ENCODE results near the gene INS. TPM values are rescaled to one million over a fixed set of nuclear protein-coding genes. Genes with fewer than 3 reads are reported as not detected.
A peak's percentile ranks its signal among the peaks of the same experiment; 100 is the strongest.

The INS gene
- total RNA-seq, 1 experiment from 2014 or later: not detected

GRCh38 chr11:2131371-2132236 lies 29.4 kb downstream of the INS start:
- H3K79me2 ChIP-seq (ENCODE audit: insufficient read depth, low read length): no peaks in the 10 kb centered on the region
- peak overlapping the region; percentile 44 for H4K8ac ChIP-seq (replicated peaks; ENCODE audit: insufficient read length, low read depth, low read length)
- TF ChIP-seq CTCF (conservative IDR thresholded peaks at IDR 0.05): no peak
- WGBS (ENCODE audit: extremely low coverage, insufficient read length, low lambda C conversion rate): 100% methylated on average over 2 of the region's 28 CpGs
- H3K23ac ChIP-seq (ENCODE audit: insufficient read length, low read depth, low read length): peak overlapping the region; percentile 1
- H3K4me3 Mint-ChIP-seq: no peak overlapping the region; a peak in 1 of 5 replicates
- peaks cover 0 to 3% (median 3%) of the 10 kb centered on the region in 3 experiments; a peak in 2 of 7 replicates for H3K36me3 Mint-ChIP-seq (ENCODE audit: insufficient read depth in 1 of 3, low read depth in 3 of 3)
- peak overlapping the region in 2 of 3 experiments; percentile 16 to 49; a peak in 2 of 7 replicates for H3K27ac Mint-ChIP-seq
- peaks cover 9% of the 10 kb centered on the region; the same call in 1 of the 2 replicates for H3K27me3 ChIP-seq (ENCODE audit: insufficient read depth, low read length)
- H3K14ac ChIP-seq (ENCODE audit: insufficient read depth, low read length): no peak overlapping the region
- H3K9ac ChIP-seq (ENCODE audit: extremely low read depth, insufficient read length, low read length): no peak overlapping the region
- H3K18ac ChIP-seq (ENCODE audit: insufficient read length, low read depth, low read length): no peak overlapping the region
- H2BK12ac ChIP-seq (ENCODE audit: insufficient read length, low read depth, low read length): no peak overlapping the region
- H2BK15ac ChIP-seq (ENCODE audit: low read depth, low read length): no peak overlapping the region
- H4K91ac ChIP-seq (ENCODE audit: insufficient read length, low read depth, low read length): no peak overlapping the region
- no peak overlapping the region for H2BK120ac ChIP-seq (ENCODE audit: low read depth, low read length, poor library complexity, severe bottlenecking)
- H2BK5ac ChIP-seq (ENCODE audit: insufficient read length, low read length): no peak overlapping the region
- no peak overlapping the region for H2AK5ac ChIP-seq (ENCODE audit: insufficient read length, low read length)
- no peak for DNase-seq
- peaks cover 4 to 9% of the 10 kb centered on the region in 2 experiments; a peak in 2 of 5 replicates for H3K9me3 Mint-ChIP-seq
- no peak overlapping the region for H3K4ac ChIP-seq (ENCODE audit: low read depth, low read length)
- no peaks in the 10 kb centered on the region for H4K20me1 ChIP-seq (ENCODE audit: control insufficient read depth, insufficient read depth, insufficient read length)
- H3K4me1 ChIP-seq (ENCODE audit: insufficient read depth, low read length): no peaks in the 10 kb centered on the region
- H3K9me3 ChIP-seq (ENCODE audit: control insufficient read depth, low read depth, low read length): no peaks in the 10 kb centered on the region
- H2BK20ac ChIP-seq (ENCODE audit: low read depth, low read length, poor library complexity, severe bottlenecking): no peak overlapping the region
- no peak overlapping the region for H3T11ph ChIP-seq (ENCODE audit: low read length)
- peak overlapping the region; percentile 6 for H4K5ac ChIP-seq (ENCODE audit: insufficient read length, low read depth, low read length)
- no peaks in the 10 kb centered on the region for H3K79me1 ChIP-seq (ENCODE audit: insufficient read depth, low read depth, low read length, poor library complexity, severe bottlenecking)
- no peak overlapping the region for H2AFZ ChIP-seq (ENCODE audit: low read length)
- H3K27me3 Mint-ChIP-seq (ENCODE audit: low read depth): peaks cover 70% of the 10 kb centered on the region
- peaks cover 7 to 35% of the 10 kb centered on the region in 2 experiments for H3K4me1 Mint-ChIP-seq
- no peak overlapping the region for H3K4me2 ChIP-seq (ENCODE audit: insufficient read depth, insufficient read length, low read length)
- H3K23me2 ChIP-seq (ENCODE audit: insufficient read length, low read depth, low read length, poor library complexity, severe bottlenecking): no peaks in the 10 kb centered on the region
- H3K27ac ChIP-seq (ENCODE audit: insufficient read length, low read depth, low read length): no peak overlapping the region
- H3K56ac ChIP-seq (ENCODE audit: insufficient read length, low read depth, low read length): peak overlapping the region; percentile 42

Measured in H9 (cell line).